Measurements from ENCODE around the gene PDE6A.

PDE6A gene

DNA sequence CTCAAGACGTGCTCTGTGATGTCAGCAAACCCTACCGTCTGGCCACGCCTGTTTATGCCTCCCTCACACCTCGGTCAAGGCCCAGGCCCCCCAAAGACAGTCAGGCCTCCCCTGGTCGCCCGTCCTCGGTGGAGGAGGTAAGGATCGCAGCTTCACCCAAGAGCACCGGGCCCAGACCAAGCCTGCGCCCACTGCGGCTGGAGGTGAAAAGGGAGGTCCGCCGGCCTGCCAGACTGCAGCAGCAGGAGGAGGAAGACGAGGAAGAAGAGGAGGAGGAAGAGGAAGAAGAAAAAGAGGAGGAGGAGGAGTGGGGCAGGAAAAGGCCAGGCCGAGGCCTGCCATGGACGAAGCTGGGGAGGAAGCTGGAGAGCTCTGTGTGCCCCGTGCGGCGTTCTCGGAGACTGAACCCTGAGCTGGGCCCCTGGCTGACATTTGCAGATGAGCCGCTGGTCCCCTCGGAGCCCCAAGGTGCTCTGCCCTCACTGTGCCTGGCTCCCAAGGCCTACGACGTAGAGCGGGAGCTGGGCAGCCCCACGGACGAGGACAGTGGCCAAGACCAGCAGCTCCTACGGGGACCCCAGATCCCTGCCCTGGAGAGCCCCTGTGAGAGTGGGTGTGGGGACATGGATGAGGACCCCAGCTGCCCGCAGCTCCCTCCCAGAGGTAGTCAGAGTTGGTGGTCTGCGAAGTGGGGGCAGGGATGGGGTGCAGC lies 111.3 kb downstream of the PDE6A start:
- no peak for DNase-seq

DNA sequence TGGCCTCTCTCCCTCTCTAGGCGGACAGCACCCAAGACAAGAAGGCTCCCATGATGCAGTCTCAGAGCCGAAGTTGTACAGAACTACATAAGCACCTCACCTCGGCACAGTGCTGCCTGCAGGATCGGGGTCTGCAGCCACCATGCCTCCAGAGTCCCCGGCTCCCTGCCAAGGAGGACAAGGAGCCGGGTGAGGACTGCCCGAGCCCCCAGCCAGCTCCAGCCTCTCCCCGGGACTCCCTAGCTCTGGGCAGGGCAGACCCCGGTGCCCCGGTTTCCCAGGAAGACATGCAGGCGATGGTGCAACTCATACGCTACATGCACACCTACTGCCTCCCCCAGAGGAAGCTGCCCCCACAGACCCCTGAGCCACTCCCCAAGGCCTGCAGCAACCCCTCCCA lies 112.0 kb downstream of the PDE6A start:
- no peak for DNase-seq

DNA sequence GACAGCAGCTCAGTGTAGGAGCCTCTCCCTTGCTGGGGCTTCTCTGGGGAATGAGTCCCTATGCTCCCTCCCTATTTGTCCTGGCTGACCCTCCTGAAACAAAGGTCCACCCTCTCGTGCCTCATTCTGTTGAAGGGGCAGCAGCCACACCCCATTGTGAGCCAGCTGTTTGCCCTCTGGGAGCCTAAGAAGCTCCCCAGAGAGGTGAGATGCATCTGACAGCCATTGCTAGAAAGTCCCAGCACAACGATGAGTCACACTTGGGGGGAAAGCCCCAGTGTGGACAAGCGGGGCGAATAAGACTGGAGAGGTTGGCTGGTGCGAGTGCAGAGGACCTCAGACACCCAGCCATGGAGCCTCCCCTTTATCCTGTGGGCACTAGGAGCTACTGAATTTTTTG lies 113.1 kb downstream of the PDE6A start:
- no peak for DNase-seq

DNA sequence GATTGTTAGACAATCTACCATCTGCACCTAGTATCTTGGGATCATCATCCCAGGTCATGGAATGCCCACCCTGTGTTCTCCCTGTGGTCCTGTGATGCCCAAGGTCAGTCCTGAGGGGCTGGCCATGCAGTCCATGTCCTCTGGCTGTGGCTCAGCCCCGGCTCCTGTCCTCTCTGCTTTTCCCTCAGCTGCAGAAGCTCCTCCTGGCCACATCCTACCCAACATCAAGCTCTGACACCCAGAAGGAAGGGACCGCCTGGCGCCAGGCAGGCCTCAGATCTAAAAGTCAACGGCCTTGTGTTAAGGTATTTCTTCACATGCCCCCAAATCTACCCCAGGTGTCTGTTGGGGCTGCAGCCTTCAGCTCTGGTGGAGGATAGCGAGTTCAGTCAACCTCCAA lies 114.0 kb downstream of the PDE6A start:
- DNase-seq, result no peak

DNA sequence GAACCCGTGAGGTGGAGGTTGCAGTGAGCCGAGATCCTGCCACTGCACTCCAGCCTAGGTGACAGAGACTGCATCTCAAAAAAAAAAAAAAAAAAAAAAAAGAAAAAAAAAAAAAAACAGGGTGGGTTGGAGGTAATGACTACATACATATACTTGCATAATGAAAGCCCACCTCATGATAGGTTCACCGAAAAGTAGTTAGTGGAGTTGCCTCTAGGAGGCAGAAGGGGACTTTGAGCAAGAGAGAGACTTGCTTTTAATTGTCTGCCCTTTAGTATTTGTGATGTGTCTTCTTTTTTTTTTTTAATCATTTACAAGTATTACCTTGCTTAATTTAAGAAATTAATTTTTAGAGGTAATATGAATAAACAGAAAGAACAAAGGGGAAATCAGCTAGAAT lies 114.6 kb downstream of the PDE6A start:
- DNase-seq, result peak; percentile 58

DNA sequence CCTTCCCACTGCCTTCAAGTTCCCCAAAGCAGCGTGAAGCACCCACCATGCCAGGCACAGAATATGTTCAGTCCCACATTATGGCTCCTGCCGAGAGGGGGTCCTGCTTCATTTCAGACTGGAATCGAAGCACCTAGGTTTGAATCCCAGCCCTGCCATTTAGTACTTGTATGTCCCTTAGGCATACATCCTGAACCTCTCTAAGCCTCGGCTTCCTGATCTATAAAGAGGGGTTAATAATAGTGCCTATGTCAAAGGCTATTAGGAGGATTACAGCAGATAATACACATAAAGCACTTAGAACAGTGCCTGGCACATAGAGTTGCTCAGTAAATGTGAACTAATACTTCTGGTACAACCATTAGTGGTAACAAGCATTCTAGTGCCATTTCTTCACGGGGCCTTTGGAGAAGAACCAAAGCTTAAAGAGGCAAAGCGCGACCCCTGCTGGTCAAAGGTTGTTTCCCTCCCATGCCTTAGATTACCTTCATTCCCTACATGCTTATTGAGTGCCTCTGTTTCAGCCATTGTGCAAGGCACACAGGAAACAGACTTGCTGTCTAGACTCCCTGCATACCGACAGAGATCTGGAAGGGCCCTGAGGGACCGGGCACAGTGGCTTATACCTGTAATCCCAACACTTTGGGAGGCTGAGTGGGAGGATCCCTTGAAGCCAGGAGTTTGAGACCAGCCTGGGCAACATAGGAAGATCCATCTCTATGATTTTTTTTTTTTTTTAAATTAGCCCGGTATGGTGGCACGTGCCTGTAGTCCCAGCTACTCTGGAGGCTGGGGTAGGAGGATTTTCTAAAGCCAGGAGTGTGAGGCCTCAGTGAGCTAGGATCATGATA lies 116.2 kb downstream of the PDE6A start:
- peak; percentile 91 for DNase-seq

DNA sequence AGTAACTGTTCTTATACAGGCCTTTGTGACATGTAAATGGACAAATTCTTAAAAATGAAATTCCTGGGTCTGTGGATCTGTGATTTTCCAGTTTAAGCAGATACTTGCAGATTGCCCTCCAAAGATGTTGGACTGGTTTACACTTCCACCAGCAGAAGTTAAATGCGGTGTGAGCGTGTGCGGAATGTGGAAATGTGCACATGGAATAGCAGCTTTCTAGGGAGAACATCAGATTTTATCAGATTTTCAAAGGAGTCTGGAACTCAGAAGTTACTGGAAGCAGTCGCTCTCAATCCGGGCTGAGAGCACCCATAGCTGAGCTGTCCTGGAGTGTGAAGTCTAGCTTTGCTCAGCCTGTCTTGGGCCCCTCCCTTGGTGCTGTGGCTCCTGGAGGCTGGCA lies 117.0 kb downstream of the PDE6A start:
- DNase-seq, result no peak

DNA sequence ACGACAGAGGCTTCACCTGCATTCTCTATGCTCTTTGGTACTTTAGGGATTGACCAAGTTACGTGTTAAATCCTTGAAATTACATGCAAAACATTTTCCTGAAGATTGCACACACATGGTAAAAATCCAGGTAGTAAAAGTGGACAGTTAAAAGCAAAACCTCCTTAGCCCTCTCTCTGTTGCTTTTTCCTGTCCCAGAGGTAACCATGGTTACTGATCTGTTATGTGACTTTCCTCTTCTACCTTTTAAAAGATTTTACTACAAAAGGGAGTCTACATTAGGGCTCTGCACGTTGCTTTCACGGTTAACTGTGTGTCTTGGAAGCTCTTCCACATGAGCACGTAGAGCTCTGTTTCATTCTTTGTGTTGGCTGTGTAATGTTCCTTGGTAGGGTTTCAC lies 117.5 kb downstream of the PDE6A start:
- DNase-seq, result no peak

DNA sequence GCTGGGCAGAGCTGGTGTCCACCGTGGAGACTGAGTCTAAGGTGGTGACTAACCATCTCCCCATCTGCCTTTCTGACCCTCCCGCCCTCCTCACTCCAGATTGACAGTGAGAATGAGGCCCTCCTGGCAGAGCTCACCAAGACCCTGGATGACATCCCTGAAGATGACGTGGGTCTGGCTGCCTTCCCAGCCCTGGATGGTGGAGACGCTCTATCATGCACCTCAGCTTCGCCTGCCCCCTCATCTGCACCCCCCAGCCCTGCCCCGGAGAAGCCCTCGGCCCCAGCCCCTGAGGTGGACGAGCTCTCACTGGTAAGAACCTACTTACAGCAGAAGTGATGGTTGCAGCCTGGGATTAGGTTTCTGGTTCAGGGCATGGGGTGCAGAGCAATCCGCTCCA lies 118.0 kb downstream of the PDE6A start:
- DNase-seq, result no peak

DNA sequence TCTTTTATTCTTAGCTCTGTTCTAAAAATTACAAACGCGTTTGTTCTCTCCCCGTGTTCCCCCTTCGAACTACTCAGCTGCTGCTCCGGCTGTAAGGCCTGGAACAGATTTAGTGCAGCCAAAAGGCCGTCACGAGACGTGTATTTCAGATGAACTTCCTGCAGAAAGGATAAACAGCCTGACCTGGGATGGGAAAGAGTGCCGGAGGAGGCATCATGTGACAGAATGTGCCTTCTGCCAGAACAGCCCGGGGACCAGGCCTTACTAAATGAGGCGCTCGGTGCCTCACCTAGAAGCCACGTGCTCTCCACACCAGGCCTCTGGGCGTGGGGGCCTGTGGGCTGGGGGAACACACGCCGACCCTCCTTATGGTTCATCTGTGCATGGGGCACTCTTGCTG lies 119.7 kb downstream of the PDE6A start:
- DNase-seq, result no peak

DNA sequence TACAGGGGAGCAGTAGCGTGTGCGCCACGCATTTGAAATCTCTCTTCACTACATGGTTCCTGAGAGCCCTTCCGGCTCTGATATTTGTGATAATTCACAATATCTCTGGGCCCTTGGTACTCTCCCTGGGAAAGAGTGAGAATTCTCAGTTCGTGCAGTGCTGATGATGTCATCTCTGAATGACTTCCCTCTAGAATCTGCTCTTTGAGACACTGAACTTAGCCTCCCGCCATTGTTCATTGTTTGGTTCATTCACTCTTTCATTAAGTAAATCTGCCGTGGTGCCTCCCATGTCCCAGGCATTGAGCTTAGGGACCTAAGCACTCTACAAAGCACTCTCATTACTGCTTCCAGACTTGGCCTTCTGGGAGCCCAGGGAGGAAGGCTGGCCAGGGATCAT lies 120.5 kb downstream of the PDE6A start:
- DNase-seq, result no peak

DNA sequence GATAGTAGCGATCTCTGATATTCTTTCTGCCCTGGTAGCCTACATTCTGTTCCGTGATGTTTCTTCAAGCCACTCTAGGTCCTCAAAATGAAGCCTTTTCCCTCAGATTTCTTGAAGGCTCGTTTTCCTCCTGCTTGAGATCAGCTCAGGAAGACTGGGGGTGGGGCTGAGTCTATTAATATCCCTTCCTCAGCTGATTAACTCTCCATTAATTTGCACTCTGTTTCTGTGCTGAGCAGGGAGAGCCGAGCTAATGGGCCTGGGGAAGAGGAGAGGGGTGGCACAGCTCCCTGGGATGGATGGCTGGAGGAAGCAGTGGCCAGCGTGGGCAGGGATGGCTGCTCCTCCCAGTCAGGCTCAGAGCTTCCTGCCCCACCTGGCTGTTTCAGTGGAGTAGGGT lies 121.2 kb downstream of the PDE6A start:
- DNase-seq, result no peak

DNA sequence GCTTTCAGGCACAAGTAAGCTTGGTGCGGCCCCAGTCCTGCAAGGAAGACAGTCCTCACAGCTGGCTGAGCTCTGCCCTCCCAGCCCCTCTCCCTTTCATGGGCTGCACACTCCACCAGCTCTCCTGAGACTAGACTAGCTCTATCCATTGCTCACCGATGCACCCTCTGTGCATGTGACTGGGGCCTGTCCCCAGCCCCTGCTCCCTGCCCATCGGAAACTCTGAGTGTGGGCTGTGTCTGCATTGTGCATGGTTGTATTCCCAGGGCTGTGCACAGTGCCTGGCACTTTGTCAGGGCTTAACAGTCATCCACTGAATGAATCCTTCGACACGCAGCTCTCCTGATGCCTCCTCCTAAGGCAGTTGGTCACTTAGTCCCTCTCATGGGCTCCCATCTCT lies 122.3 kb downstream of the PDE6A start:
- DNase-seq, result no peak

DNA sequence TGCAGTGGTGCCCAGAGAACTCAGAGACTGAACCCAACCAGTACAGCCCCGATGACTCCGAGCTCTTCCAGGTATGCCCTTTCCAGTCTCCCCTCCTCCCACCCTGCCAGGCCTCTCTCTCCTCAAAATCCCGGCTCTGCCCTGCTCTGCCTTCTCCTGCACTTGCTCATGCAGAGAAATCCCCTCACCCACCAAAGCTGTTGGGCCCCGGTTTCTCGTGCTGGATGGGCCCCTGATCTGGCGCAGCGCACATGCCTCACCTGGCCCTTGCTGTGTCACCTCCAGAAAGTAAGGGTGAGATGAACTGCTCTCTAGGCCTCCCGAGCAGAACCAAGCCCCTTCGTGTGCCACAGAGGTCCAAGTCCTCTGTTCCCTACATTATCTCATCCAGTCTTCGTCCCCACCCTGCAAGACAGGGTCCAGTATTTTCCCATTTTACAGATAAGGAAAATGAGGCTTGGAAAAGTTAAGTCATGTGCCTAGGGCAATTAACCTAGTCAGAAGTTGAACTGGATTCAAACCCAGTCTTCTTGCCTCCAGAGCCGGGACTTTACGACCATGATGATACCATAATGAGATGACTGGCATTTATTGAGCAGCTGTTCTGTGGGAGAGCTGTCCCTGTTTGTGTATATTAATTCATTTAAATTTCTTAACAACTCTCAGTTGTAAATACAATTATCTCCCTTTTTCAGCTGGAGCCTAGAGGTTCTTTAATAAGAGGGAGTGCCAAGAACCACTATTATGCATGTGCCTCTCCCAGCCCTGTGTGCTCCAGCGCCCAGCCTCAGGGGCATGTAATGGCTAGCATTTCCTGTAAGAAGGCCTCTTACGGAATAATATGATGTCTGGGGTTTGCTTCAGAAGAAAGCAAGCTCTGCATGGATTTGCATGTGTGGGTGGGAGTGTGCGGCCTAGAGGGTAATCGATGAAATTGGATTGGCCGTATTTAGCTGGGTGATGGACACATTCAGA lies 123.8 kb downstream of the PDE6A start:
- no peak for DNase-seq

DNA sequence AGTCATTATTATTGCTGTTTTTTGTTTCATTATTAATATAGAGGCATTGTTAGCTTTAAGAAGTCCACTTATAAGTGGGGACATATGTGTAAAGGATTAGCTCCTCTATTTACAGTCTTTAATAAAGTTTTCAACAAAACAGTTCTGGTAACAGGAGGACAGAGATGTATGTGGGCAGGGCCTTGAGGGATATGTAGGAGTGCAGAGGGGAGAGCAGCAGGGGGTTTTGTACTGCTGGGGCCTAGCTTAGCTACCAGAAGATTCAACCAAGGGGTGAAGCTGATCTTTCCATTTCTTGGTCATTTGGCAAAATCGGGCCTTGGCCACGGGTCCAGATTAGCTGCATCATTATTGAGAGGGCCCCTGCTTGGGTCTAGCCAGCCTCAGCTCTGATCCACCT lies 124.6 kb downstream of the PDE6A start:
- no peak for DNase-seq

DNA sequence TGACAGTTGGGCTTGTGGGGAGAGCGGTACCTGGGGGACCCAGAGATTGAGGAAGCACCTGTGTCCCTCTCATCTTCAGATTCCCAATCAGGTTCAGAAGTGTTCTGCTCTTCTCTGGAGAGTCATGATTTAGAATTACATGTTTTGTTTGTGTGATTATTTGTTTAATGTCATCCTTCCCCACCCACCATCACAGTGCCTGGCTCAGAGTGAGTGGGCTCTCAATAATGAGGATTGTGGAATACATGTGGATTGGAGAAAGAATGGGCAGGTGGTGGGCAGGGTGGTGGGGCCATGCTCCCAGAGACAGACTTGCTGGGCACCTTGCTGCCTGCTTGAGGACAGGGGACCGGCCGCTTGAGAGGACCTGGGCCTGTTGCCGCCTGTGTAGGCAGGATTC lies 126.5 kb downstream of the PDE6A start:
- no peak for DNase-seq

DNA sequence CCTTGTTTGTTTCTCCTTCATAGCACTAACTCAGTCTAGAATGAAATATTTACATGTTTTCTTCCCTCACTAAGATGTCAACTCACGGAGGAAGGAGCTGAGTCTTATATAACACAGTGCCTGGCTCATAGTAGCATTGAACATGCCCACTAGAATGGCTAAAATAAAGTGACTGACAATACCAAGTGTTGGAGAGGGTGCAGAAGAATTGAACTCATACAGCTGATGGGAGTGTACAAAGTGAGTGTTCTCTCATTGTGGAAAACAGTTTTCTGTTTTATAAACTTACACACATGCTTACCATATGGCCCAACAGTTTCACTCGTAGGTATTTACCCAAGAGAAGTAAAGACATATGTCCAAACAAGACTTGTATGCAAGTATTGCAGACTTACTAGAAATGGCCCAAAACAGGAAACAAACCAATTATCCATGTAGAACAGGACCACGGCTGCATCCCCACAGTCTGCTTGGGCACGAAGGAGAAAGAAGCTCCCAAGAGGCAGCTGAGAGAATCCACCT lies 127.0 kb downstream of the PDE6A start:
- no peak for DNase-seq

DNA sequence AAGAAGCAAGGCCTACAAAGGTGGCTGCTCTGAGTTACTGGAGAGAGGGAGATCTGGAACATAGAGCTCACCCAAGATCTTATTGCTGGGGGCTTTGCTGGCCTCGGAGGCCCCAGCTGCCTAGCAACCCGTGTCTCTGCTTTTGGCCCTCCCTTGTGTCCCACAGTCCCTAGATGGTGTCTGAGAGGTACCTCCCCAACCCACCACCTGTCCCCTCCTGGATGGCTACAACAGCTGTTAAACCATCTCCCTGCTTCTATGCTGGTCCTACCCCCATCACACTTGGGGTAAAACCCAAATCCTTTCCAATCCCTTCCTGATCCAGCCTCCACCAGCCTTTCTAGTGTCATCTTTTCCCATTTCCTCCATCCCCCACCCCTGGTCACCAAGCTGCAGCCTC lies 127.9 kb downstream of the PDE6A start:
- DNase-seq, result no peak

DNA sequence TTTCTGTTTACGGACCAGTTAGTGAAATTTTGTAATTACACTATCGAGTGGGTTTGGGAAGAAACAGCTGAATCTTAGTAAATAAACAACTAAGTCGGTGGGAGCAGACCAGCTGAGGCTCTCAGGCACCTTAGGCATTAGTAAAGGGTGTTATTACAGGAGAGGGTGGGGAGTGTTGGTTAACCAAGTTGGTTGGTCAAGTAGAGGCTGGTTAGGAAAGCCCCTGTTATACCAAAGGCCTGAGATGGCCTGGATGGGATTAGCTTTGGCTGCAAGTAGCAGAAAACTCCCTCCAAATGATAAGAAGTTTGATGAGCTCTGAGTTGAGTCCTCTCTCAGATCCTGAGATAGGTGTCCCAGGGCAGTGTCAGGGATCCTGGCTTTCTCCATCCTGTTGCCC lies 133.1 kb downstream of the PDE6A start:
- DNase-seq, result no peak

DNA sequence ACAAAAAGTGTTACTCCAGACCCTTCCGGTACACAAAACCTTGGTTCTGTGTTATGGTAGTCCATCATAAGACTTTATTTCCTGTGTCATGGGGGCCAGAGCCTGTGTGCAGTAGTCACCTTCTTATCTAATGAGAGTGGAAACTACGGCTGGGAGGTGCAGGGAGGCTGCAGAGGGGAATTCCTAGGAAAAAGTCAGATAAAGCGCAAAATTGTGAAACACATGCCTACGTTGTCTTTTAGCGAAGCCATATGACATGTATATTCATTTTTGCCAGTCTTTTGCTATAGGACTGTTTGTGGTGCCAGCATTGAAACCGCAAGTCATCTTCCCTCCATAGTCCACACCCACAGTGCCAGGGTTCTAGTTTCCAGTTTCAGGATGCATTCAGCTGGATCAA lies 133.7 kb downstream of the PDE6A start:
- DNase-seq, result peak; percentile 27

DNA sequence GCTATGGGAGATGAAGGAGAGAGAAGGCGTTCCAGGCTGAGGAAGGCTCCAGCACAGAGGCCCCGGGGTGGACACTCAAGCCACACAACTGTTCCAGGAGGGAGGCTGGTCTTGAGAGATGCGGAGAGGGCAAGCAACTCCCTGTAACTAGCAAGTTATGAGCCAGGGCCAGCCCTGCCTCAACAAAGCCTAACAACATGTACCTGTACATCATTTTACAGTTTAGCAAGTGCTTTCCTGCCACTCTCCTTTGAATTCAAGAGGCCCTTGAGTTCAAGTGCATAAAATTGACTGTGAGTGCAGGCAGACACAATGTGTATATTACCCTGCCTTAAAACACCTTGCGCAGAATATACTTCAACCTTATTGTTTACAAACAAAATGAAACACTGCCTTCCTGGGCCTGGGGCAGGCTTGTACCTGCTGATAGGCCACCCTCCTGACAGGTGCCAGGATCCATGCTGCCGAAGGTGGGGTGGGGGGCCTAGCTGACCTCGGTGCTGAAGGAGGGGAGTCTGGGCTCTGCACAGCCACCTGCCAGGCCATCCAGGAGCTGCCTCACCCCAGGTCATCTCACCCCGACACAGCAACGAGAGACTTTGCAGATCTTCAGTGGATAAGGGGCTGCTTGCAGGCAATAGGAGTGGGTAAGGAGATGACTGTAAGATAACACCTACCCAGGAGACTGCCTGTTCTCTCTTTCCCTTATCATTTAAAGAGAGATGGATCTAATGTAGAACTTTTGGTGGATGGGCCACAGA lies 134.5 kb downstream of the PDE6A start:
- DNase-seq, result no peak

DNA sequence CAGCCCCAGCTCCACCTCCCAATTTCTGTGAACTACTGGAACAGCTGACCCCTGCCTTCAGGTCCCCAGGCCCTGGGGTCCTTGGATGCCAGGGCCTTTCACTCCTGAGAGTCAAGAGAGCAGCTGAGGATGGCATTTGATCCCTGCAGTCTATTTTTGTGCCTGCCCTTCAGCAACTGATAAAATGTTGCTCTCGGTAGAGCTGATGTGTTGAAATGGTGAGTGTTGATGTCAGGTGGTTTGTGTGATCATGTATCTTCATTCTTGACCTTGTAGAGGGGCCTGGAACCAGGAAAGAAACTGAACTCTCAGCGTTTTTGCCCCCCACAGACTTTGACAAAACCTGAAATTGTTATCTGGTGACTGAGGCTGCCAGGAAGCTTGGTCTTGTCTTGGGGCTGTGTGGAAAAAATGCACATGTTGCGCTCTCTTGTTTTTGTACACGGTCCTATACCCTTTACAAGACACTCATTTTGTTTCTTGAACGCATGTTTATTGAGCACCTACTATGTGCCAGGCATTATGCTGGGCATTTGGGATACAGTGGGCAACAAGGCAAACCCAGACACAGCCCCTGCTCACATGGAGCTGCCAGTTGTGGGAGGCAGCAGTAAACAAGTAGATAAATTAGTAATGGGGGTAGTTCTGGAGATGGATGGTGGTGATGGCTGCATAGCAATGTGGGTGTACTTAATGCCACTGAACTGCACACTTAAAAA lies 136.2 kb downstream of the PDE6A start:
- no peak for DNase-seq
